ENCODE measurements around the gene GRSF1.

- no peak for TF ChIP-seq ZNF704 (CRISPR knock-in tag; IDR thresholded peaks at IDR 0.05; ENCODE audit: borderline replicate concordance)
- no peak for TF ChIP-seq ZNF614 (CRISPR knock-in tag; IDR thresholded peaks at IDR 0.05; ENCODE audit: borderline replicate concordance)
- TF ChIP-seq, protein P1, sequence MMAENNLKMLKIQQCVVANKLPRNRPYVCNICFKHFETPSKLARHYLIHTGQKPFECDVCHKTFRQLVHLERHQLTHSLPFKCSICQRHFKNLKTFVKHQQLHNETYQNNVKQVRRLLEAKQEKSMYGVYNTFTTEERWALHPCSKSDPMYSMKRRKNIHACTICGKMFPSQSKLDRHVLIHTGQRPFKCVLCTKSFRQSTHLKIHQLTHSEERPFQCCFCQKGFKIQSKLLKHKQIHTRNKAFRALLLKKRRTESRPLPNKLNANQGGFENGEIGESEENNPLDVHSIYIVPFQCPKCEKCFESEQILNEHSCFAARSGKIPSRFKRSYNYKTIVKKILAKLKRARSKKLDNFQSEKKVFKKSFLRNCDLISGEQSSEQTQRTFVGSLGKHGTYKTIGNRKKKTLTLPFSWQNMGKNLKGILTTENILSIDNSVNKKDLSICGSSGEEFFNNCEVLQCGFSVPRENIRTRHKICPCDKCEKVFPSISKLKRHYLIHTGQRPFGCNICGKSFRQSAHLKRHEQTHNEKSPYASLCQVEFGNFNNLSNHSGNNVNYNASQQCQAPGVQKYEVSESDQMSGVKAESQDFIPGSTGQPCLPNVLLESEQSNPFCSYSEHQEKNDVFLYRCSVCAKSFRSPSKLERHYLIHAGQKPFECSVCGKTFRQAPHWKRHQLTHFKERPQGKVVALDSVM (CRISPR knock-in tag; IDR thresholded peaks at IDR 0.05) = no peak
- no peak for TF ChIP-seq MATR3 (CRISPR knock-in tag; IDR thresholded peaks at IDR 0.05)
- no peak for TF ChIP-seq ZNF280D (CRISPR knock-in tag; IDR thresholded peaks at IDR 0.05)
- TF ChIP-seq SIX1 (CRISPR knock-in tag; IDR thresholded peaks at IDR 0.05; ENCODE audit: borderline replicate concordance) = no peak
Measured at GRCh38 chr4:70863099-70863790, 23.6 kb upstream of the GRSF1 start.
